H1 (cell line): ENCODE measurements around the gene ZNF654. TPM values are rescaled to one million over a fixed set of nuclear protein-coding genes. Genes with fewer than 3 reads are reported as not detected.

Experiments used
- NANOG ChIP-seq: IDR thresholded peaks from 2 replicates; pipeline ENCODE4 v1.6.1; 2011; ENCODE audit warnings: low read length, low read depth, mild to moderate bottlenecking, inconsistent platforms; ENCODE audit not compliant: insufficient read depth, poor library complexity, severe bottlenecking
- RFX5 ChIP-seq: IDR thresholded peaks from 2 replicates; pipeline ENCODE4 v1.6.1; 2011; ENCODE audit warnings: low read depth, low read length, improper control_type of control experiment, borderline replicate concordance
- polyA plus RNA-seq, 7 experiments: library from polyadenylated mRNA; depleted of rRNA in 3 of 7; stranded (reverse) in 5 of 7; unstranded in 2 of 7; fragments of >200 nt in 5 of 7; fragments of 200-250 nt in 2 of 7; gene quantifications; 1 replicate in 5 of 7; 2 replicates in 1 of 7; 4 replicates in 1 of 7; pipeline versions ENCODE4 v1.2.1 to v1.2.3, GENCODE V29; 2011 to 2013; ENCODE audit warnings: missing spikeins in 2 of 7, mixed read lengths in 2 of 7
- total RNA-seq: library from RNA; stranded (reverse); fragmentation: NEBNext Ultra II Directional; extraction: Animal tissue kit (Norgen Biotek cat#: 25700); gene quantifications from 2 replicates; pipeline ENCODE4 v1.2.1, GENCODE V29; 2021

ZNF654 gene
- total and polyA plus RNA-seq, 2 of the 8 experiments (the other 6 are each of a cell fraction or from before 2014, with no cell fraction given): 0.47 to 5.3 TPM

- TF ChIP-seq NANOG (no peak), RFX5 (no peak)
Measured at GRCh38 chr3:88113311-88114162, 54.5 kb downstream of the ZNF654 start (continued).
